ENCODE results near the gene IL1R2. TPM values are rescaled to one million over a fixed set of nuclear protein-coding genes. Genes with fewer than 3 reads are reported as not detected.

Gene IL1R2
- total and polyA plus RNA-seq, 7 experiments from 2014 or later, result 0.40 to 2.7 (median 1.3) TPM; not detected in 4

- H3K9me3 ChIP-seq (ENCODE audit: control insufficient read depth in 2 of 3, low read length in 3 of 3), result no peaks in the 10 kb centered on the region
- intact Hi-C loops (cut with micrococcal nuclease), result no loop called here
- H3K4me1 ChIP-seq (ENCODE audit: control insufficient read depth in 2 of 2, insufficient read depth in 2 of 2, low read length in 2 of 2), result no peaks in the 10 kb centered on the region
- no peaks in the 10 kb centered on the region for H3K36me3 ChIP-seq (ENCODE audit: control insufficient read depth in 2 of 3, insufficient read depth in 3 of 3, low read length in 3 of 3)
- no peak overlapping the region for H3K4me3 Mint-ChIP-seq
- ChIA-PET POLR2A (no interaction called here), CTCF (no interaction called here)
- DNase-seq (no peak), ATAC-seq (no peak)
- H3K27me3 Mint-ChIP-seq, result peaks cover 0 to 3% (median 0%) of the 10 kb centered on the region in 5 donors
- H3K27ac ChIP-seq (ENCODE audit: low read depth, low read length), result no peak overlapping the region
- H3K27ac Mint-ChIP-seq, result peak overlapping the region in 1 of 9 donors; percentile 25
- no peaks in the 10 kb centered on the region for H3K36me3 Mint-ChIP-seq
- H3K4me3 ChIP-seq (ENCODE audit: low read length), result no peak overlapping the region
- peaks cover 0 to 2% (median 0%) of the 10 kb centered on the region in 11 donors for H3K9me3 Mint-ChIP-seq
- H3K27me3 ChIP-seq (ENCODE audit: control insufficient read depth in 2 of 2, insufficient read depth in 2 of 2, low read length in 2 of 2), result no peaks in the 10 kb centered on the region
- peaks cover 0 to 30% (median 6%) of the 10 kb centered on the region in 7 donors for H3K4me1 Mint-ChIP-seq
Measured at GRCh38 chr2:102060047-102060446, 68.3 kb downstream of the IL1R2 start.

- H3K9me3 Mint-ChIP-seq, result peaks cover 0 to 3% (median 0%) of the 10 kb centered on the region in 11 donors
- no peak overlapping the region for H3K27ac ChIP-seq (ENCODE audit: low read depth, low read length)
- intact Hi-C loops (cut with micrococcal nuclease), result no loop called here
- no peaks in the 10 kb centered on the region for H3K36me3 Mint-ChIP-seq
- ChIA-PET POLR2A (no interaction called here), CTCF (no interaction called here)
- H3K4me3 ChIP-seq (ENCODE audit: low read length), result no peak overlapping the region
- DNase-seq (no peak), ATAC-seq (no peak)
- peaks cover 0 to 31% (median 4%) of the 10 kb centered on the region in 7 donors for H3K4me1 Mint-ChIP-seq
- H3K27me3 ChIP-seq (ENCODE audit: control insufficient read depth in 2 of 2, insufficient read depth in 2 of 2, low read length in 2 of 2), result no peaks in the 10 kb centered on the region
- no peaks in the 10 kb centered on the region for H3K4me1 ChIP-seq (ENCODE audit: control insufficient read depth in 2 of 2, insufficient read depth in 2 of 2, low read length in 2 of 2)
- no peaks in the 10 kb centered on the region for H3K36me3 ChIP-seq (ENCODE audit: control insufficient read depth in 2 of 3, insufficient read depth in 3 of 3, low read length in 3 of 3)
- peaks cover 0 to 3% (median 0%) of the 10 kb centered on the region in 5 donors for H3K27me3 Mint-ChIP-seq
- no peak overlapping the region for H3K4me3 Mint-ChIP-seq
- no peaks in the 10 kb centered on the region for H3K9me3 ChIP-seq (ENCODE audit: control insufficient read depth in 2 of 3, low read length in 3 of 3)
- no peak overlapping the region for H3K27ac Mint-ChIP-seq
Measured at GRCh38 chr2:102060792-102061191, 69.0 kb downstream of the IL1R2 start.

GRCh38 chr2:102061286-102061699 is 69.5 kb downstream of the IL1R2 start:
- no peak overlapping the region for H3K27ac ChIP-seq (ENCODE audit: low read depth, low read length)
- Mint-ChIP-seq H3K4me3 (no peak overlapping the region), H3K27me3 (peaks cover 0 to 3% (median 0%) of the 10 kb centered on the region in 5 donors), H3K36me3 (peaks cover 0 to 4% (median 2%) of the 10 kb centered on the region in 5 donors), H3K4me1 (peaks cover 0 to 31% (median 4%) of the 10 kb centered on the region in 7 donors), H3K27ac (no peak overlapping the region), H3K9me3 (peaks cover 0 to 5% (median 2%) of the 10 kb centered on the region in 11 donors)
- no peaks in the 10 kb centered on the region for H3K36me3 ChIP-seq (ENCODE audit: control insufficient read depth in 2 of 3, insufficient read depth in 3 of 3, low read length in 3 of 3)
- intact Hi-C loops (cut with micrococcal nuclease), result no loop called here
- H3K4me1 ChIP-seq (ENCODE audit: control insufficient read depth in 2 of 2, insufficient read depth in 2 of 2, low read length in 2 of 2), result no peaks in the 10 kb centered on the region
- ATAC-seq, result no peak
- no peaks in the 10 kb centered on the region for H3K27me3 ChIP-seq (ENCODE audit: control insufficient read depth in 2 of 2, insufficient read depth in 2 of 2, low read length in 2 of 2)
- POLR2A ChIA-PET, result no interaction called here
- H3K9me3 ChIP-seq (ENCODE audit: control insufficient read depth in 2 of 3, low read length in 3 of 3), result no peaks in the 10 kb centered on the region
- no peak for DNase-seq
- H3K4me3 ChIP-seq (ENCODE audit: low read length), result no peak overlapping the region
- CTCF ChIA-PET, result interaction anchor here (0.9 kb wide), 1 partner anchor 41 kb away, joined by 4 read pairs; no protein-coding TSS in a partner anchor

- intact Hi-C loops (cut with micrococcal nuclease), result loop anchor here in 1 of 2 donors (2.0 kb wide), 1 partner anchor 21 kb away; no protein-coding TSS in a partner anchor
Measured at GRCh38 chr2:102061962-102062795, 70.4 kb downstream of the IL1R2 start.

GRCh38 chr2:102062802-102063201 is 71.0 kb downstream of the IL1R2 start:
- Histone ChIP-seq H3K27me3 (ENCODE audit: control insufficient read depth in 2 of 2, insufficient read depth in 2 of 2, low read length in 2 of 2) (no peaks in the 10 kb centered on the region), H3K4me3 (ENCODE audit: low read length) (no peak overlapping the region), H3K9me3 (ENCODE audit: control insufficient read depth in 2 of 3, low read length in 3 of 3) (no peaks in the 10 kb centered on the region), H3K4me1 (ENCODE audit: control insufficient read depth in 2 of 2, insufficient read depth in 2 of 2, low read length in 2 of 2) (no peaks in the 10 kb centered on the region), H3K36me3 (ENCODE audit: control insufficient read depth in 2 of 3, insufficient read depth in 3 of 3, low read length in 3 of 3) (no peaks in the 10 kb centered on the region), H3K27ac (ENCODE audit: low read depth, low read length) (no peak overlapping the region)
- DNase-seq (no peak), ATAC-seq (no peak)
- Mint-ChIP-seq H3K27me3 (peaks cover 0 to 5% (median 0%) of the 10 kb centered on the region in 5 donors), H3K9me3 (peaks cover 0 to 11% (median 5%) of the 10 kb centered on the region in 11 donors), H3K4me3 (no peak overlapping the region), H3K4me1 (peaks cover 0 to 31% (median 4%) of the 10 kb centered on the region in 7 donors), H3K27ac (peak overlapping the region in 2 of 9 donors; percentile 21 to 42), H3K36me3 (peaks cover 0 to 6% (median 2%) of the 10 kb centered on the region in 5 donors)
- CTCF ChIA-PET, result no interaction called here
- POLR2A ChIA-PET, result no interaction called here
- intact Hi-C loops (cut with micrococcal nuclease), result loop anchor here in 1 of 2 donors (2.0 kb wide), 1 partner anchor 20 kb away; no protein-coding TSS in a partner anchor

More at GRCh38 chr2:102061962-102062795, 70.4 kb downstream of the IL1R2 start:
- H3K27ac ChIP-seq (ENCODE audit: low read depth, low read length), result no peak overlapping the region
- no peaks in the 10 kb centered on the region for H3K4me1 ChIP-seq (ENCODE audit: control insufficient read depth in 2 of 2, insufficient read depth in 2 of 2, low read length in 2 of 2)
- H3K36me3 Mint-ChIP-seq, result peaks cover 0 to 6% (median 2%) of the 10 kb centered on the region in 5 donors
- peak overlapping the region in 3 of 9 donors; percentile 21 to 42 (median 21) for H3K27ac Mint-ChIP-seq
- CTCF ChIA-PET, result interaction anchor here (0.9 kb wide), 1 partner anchor 42 kb away, joined by 4 read pairs; no protein-coding TSS in a partner anchor
- no peak overlapping the region for H3K4me3 ChIP-seq (ENCODE audit: low read length)
- DNase-seq (no peak), ATAC-seq (no peak)
- no peaks in the 10 kb centered on the region for H3K27me3 ChIP-seq (ENCODE audit: control insufficient read depth in 2 of 2, insufficient read depth in 2 of 2, low read length in 2 of 2)
- no peaks in the 10 kb centered on the region for H3K9me3 ChIP-seq (ENCODE audit: control insufficient read depth in 2 of 3, low read length in 3 of 3)
- H3K9me3 Mint-ChIP-seq, result peaks cover 0 to 11% (median 2%) of the 10 kb centered on the region in 11 donors
- H3K36me3 ChIP-seq (ENCODE audit: control insufficient read depth in 2 of 3, insufficient read depth in 3 of 3, low read length in 3 of 3), result no peaks in the 10 kb centered on the region
- H3K27me3 Mint-ChIP-seq, result peaks cover 0 to 5% (median 0%) of the 10 kb centered on the region in 5 donors
- H3K4me3 Mint-ChIP-seq, result no peak overlapping the region
- POLR2A ChIA-PET, result no interaction called here
- peaks cover 0 to 31% (median 4%) of the 10 kb centered on the region in 7 donors for H3K4me1 Mint-ChIP-seq

- CTCF ChIA-PET, result no interaction called here
- intact Hi-C loops (cut with micrococcal nuclease), result loop anchor here in 1 of 2 donors (2.0 kb wide), 1 partner anchor 19 kb away; no protein-coding TSS in a partner anchor
Measured at GRCh38 chr2:102063487-102063911, 71.7 kb downstream of the IL1R2 start.

More at GRCh38 chr2:102063487-102063911, 71.7 kb downstream of the IL1R2 start:
- Histone ChIP-seq H3K4me1 (ENCODE audit: control insufficient read depth in 2 of 2, insufficient read depth in 2 of 2, low read length in 2 of 2) (no peaks in the 10 kb centered on the region), H3K9me3 (ENCODE audit: control insufficient read depth in 2 of 3, low read length in 3 of 3) (no peaks in the 10 kb centered on the region), H3K27me3 (ENCODE audit: control insufficient read depth in 2 of 2, insufficient read depth in 2 of 2, low read length in 2 of 2) (no peaks in the 10 kb centered on the region), H3K4me3 (ENCODE audit: low read length) (no peak overlapping the region), H3K27ac (ENCODE audit: low read depth, low read length) (no peak overlapping the region), H3K36me3 (ENCODE audit: control insufficient read depth in 2 of 3, insufficient read depth in 3 of 3, low read length in 3 of 3) (no peaks in the 10 kb centered on the region)
- peaks cover 0 to 15% (median 5%) of the 10 kb centered on the region in 11 donors for H3K9me3 Mint-ChIP-seq
- H3K4me1 Mint-ChIP-seq, result peaks cover 0 to 31% (median 4%) of the 10 kb centered on the region in 7 donors
- POLR2A ChIA-PET, result no interaction called here
- H3K27me3 Mint-ChIP-seq, result peaks cover 0 to 5% (median 0%) of the 10 kb centered on the region in 5 donors
- ATAC-seq (peak; percentile 73), DNase-seq (no peak)
- H3K36me3 Mint-ChIP-seq, result peaks cover 0 to 6% (median 2%) of the 10 kb centered on the region in 5 donors
- H3K27ac Mint-ChIP-seq, result peak overlapping the region in 1 of 9 donors; percentile 28
- H3K4me3 Mint-ChIP-seq, result no peak overlapping the region
